Endothelial cell of umbilical vein (primary cell): Measurements from ENCODE around the gene FTSJ3.

Experiments
- POLR2A ChIP-seq: IDR thresholded peaks from 2 replicates; pipeline ENCODE4 v1.6.1; 2012; ENCODE audit warnings: low read depth, mild to moderate bottlenecking, control low read depth, low read length
- POLR2AphosphoS5 ChIP-seq: IDR thresholded peaks from 2 replicates; pipeline ENCODE4 v1.6.1; 2012; ENCODE audit warnings: low read depth, mild to moderate bottlenecking, control low read depth, low read length, moderate library complexity; ENCODE audit not compliant: insufficient read depth
- TF ChIP-seq, protein P1 (sequence below), 2 donors: IDR thresholded peaks; 1 replicate in 1 of 2; 2 replicates in 1 of 2; pipeline ENCODE4 v1.5.1; 2011; ENCODE audit warnings: low read length in 2 of 2, mild to moderate bottlenecking in 2 of 2, moderate library complexity in 2 of 2, control low read depth in 1 of 2, inconsistent platforms in 1 of 2, low read depth in 1 of 2; ENCODE audit not compliant: insufficient read depth in 1 of 2; ENCODE audit errors: extremely low read depth in 1 of 2
- TF ChIP-seq, protein P2 (sequence below): IDR thresholded peaks from 2 replicates; pipeline ENCODE4 v1.6.1; 2011; ENCODE audit not compliant: insufficient read depth, insufficient read length

DNA sequence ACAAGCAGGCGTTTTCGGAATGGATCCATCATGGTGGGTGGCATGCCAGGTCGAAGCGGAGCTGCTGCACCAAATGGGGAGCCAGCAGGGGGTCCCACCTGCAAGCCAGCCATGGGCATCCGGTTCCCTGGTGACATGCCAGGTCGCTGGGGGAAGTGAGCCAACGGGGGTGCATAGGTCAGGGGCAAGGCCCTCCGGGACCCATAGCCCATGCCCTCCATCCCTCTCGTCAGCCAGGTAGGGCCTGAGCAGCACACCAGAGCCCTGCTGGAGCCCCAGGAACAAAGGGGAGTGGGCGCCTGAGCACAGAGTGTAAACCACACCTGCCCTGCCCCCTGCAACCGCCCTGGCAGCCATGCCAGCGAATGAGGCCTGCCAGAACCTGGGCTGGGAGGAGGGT is 10.0 kb upstream of the FTSJ3 start:
- TF ChIP-seq, protein P1, sequence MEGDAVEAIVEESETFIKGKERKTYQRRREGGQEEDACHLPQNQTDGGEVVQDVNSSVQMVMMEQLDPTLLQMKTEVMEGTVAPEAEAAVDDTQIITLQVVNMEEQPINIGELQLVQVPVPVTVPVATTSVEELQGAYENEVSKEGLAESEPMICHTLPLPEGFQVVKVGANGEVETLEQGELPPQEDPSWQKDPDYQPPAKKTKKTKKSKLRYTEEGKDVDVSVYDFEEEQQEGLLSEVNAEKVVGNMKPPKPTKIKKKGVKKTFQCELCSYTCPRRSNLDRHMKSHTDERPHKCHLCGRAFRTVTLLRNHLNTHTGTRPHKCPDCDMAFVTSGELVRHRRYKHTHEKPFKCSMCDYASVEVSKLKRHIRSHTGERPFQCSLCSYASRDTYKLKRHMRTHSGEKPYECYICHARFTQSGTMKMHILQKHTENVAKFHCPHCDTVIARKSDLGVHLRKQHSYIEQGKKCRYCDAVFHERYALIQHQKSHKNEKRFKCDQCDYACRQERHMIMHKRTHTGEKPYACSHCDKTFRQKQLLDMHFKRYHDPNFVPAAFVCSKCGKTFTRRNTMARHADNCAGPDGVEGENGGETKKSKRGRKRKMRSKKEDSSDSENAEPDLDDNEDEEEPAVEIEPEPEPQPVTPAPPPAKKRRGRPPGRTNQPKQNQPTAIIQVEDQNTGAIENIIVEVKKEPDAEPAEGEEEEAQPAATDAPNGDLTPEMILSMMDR (IDR thresholded peaks at IDR 0.05; ENCODE audit: extremely low read depth in 1 of 2, insufficient read depth in 1 of 2, low read depth in 1 of 2, low read length in 2 of 2): no peak
- no peak for TF ChIP-seq POLR2A
- TF ChIP-seq POLR2AphosphoS5: no peak
- TF ChIP-seq, protein P2, sequence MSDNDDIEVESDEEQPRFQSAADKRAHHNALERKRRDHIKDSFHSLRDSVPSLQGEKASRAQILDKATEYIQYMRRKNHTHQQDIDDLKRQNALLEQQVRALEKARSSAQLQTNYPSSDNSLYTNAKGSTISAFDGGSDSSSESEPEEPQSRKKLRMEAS: no peak
